Measurements from ENCODE around the gene STK38.

- TF ChIP-seq EZH2 (IDR thresholded peaks at IDR 0.05) (no peak), POLR2AphosphoS5 (IDR thresholded peaks at IDR 0.05; ENCODE audit: borderline replicate concordance, low read depth, low read length) (no peak), FOXP2 (optimal IDR thresholded peaks at IDR 0.05; ENCODE audit: control extremely low read depth, extremely low read length, insufficient read depth) (no peak)
Measured at GRCh38 chr6:36577301-36577700, 30.0 kb upstream of the STK38 start.
